GM20000 (cell line): ENCODE results near the gene RGS6.
A peak's percentile ranks its signal among the peaks of the same experiment; 100 is the strongest.

Experiments used
- DNase-seq: peaks from one replicate; pipeline ENCODE4 v3.0.0; 2012; ENCODE audit warnings: low spot score
- TF ChIP-seq, protein P1 (sequence below): IDR thresholded peaks from 2 replicates; pipeline ENCODE4 v1.5.1; 2012; ENCODE audit warnings: mild to moderate bottlenecking, control low read depth; ENCODE audit errors: extremely low read depth, missing control alignments

RGS6 gene

DNA sequence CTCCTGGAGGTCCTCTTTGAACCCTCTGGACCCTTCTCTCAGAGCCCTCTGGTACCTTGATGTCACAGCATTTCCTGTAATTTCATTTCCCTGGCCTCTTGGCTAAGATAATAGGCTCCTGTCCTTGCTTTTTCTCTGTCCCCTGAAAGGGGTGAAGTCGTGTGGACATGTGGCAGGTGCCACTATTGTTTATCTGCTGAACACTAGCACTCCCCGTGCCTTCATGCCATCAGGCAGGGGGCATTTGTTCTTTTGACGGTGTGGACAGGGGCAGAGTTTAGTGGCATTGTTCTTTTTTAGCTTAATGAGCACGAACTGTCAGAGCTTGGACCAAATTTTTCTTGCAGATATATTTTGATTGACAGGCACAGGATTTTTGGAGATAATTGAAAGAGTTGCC is 166.0 kb downstream of the RGS6 start:
- TF ChIP-seq, protein P1, sequence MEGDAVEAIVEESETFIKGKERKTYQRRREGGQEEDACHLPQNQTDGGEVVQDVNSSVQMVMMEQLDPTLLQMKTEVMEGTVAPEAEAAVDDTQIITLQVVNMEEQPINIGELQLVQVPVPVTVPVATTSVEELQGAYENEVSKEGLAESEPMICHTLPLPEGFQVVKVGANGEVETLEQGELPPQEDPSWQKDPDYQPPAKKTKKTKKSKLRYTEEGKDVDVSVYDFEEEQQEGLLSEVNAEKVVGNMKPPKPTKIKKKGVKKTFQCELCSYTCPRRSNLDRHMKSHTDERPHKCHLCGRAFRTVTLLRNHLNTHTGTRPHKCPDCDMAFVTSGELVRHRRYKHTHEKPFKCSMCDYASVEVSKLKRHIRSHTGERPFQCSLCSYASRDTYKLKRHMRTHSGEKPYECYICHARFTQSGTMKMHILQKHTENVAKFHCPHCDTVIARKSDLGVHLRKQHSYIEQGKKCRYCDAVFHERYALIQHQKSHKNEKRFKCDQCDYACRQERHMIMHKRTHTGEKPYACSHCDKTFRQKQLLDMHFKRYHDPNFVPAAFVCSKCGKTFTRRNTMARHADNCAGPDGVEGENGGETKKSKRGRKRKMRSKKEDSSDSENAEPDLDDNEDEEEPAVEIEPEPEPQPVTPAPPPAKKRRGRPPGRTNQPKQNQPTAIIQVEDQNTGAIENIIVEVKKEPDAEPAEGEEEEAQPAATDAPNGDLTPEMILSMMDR = no peak
- DNase-seq = no peak

DNA sequence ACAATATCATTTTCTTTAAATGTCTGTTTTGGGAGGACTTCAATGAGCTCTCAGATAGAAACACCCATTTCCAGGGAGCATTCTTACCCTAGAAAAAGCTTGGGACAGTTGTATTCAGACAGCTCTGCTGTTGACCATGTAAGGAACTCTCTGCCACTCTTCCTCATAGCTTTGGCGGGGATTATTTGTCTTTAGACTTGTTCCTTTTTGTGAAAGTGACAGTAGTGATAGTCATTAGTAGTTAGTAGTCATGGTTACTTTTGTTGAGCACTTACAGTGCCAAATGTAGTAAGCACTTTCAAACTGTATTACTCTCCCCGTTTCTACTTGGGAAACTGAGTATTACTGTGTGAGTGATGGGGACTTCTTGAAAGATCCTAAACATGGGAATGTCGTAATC is 167.3 kb downstream of the RGS6 start:
- TF ChIP-seq, protein P1 = no peak
- DNase-seq = no peak

DNA sequence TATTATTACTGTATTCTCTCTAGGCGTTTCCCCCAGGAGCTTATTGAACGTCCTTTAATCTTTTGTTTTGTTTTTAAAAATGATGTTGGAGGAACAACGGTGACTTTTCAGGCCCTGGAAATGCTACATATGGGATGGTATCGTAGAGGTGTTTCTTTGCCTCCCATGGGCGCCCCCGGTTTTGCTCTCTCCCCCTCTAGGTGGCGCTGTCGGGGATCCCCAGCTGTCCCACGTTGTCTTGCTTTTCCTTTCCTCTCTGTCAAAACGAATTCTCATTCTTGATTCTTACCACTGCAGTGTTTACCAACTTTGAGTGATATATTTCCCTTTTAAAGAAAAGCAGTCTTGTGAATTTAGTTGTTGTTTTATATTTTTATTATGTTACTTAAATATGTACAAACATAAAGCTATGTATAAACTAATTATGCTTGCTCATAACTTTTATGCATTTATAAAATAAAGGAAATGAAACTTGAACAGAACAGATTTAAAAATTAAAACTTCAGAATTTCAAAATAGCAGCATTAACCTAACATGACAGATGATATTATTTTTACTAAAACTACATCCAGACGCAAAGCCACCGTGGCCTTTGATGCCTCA is 171.9 kb downstream of the RGS6 start:
- TF ChIP-seq, protein P1 = peak; percentile 78
- peak; percentile 43 for DNase-seq

DNA sequence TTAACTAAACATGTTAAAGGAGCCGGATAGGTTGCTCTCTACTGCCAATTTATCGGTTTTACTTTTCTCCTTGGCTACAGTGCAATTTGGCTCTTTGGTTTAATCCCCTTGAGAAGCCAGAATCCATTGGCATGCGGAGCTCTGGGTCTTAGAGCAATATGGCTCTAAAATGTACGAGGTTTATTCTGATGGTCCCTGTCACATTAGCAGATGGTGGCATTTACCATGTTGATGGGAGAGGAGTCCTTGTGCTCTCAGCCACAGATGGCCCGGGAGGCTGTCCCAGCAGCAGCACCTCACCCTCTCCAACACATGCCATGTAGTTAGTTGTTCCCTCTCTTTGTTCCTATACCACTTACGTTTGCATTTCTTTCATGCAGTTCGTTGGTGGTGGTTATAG is 179.7 kb downstream of the RGS6 start:
- DNase-seq = no peak
- TF ChIP-seq, protein P1 = no peak

DNA sequence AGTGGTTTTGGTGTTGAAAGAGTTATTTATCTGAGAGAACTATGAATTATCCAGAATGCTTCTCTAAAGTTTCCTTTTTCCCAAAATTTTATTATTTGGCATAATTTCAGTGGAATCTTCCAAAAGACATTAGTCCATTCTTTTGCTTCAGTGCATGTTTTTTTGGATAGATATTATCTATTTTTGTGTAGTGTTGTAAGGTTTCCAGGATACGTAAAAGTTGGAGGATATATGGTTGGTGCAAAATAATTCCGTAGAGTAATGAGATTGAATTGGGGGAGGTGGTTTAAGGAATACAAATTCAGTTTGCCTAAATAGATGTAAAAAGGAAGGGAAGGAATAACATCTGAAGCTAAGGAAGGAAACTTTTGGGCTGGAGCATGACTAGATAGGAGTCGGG is 186.6 kb downstream of the RGS6 start:
- DNase-seq = no peak
- TF ChIP-seq, protein P1 = no peak

DNA sequence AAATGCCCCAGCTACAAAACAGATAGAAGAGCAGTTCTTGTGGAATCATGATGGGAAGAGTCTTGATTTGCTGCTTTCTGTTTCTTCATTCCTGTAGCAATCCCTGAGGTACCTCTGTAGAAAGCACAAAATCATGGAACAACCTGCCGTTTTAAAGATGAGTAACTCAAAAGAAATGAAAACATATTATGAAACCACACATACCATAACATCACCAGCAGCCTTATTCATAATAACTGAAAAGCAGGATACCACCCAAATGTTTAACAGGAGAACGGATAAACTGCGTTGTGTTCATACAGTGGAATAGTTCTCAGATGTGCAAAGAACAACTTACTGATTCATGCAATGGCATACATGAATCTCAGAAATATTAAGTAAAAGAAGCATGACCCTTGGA is 188.1 kb downstream of the RGS6 start:
- TF ChIP-seq, protein P1 = no peak
- no peak for DNase-seq

DNA sequence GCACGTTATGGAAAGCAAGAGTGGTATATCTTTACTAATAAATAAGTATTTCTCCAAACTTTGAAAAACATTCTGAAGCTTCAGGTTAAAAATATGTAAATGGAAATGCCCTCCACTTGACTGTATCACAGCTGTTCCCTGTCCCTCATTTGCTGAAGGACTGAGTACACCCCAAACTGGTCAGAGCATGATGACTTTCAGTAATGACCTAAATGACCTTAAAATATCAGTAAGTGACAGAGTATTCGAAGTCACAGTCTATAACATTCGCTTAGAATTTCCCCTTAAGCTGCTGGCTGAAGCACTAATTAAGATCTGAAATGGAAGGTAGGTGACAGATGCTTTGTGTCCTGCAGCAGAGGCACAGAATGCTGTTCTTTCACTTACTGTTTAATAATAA is 191.5 kb downstream of the RGS6 start:
- no peak for DNase-seq
- TF ChIP-seq, protein P1 = no peak
